K562 (cell line): Measurements from ENCODE around the gene RNF213. TPM values are rescaled to one million over a fixed set of nuclear protein-coding genes. Genes with fewer than 3 reads are reported as not detected.

Experiments
- CREB1 ChIP-seq, 2 experiments: sonication (generic) in 1 of 2; formaldehyde crosslinking in 1 of 2; IDR thresholded peaks; 2 replicates each; pipeline versions ENCODE4 v1.6.1 to v1.8.0; 2012 to 2022; ENCODE audit warnings: inconsistent platforms in 1 of 2, mild to moderate bottlenecking in 1 of 2, missing genetic modification reagents in 1 of 2, moderate library complexity in 1 of 2
- HNRNPLL ChIP-seq: fragments of 200-400 bp; formaldehyde crosslinking; IDR thresholded peaks from 2 replicates; pipeline ENCODE4 v1.6.1; 2017; ENCODE audit warnings: low read length, low read depth, mild to moderate bottlenecking; ENCODE audit not compliant: poor library complexity, severe bottlenecking
- IRF2 ChIP-seq: sonication (generic); formaldehyde crosslinking; IDR thresholded peaks from 2 replicates; pipeline ENCODE4 v1.8.1; 2022; ENCODE audit warnings: mild to moderate bottlenecking, missing genetic modification reagents
- KLF1 ChIP-seq: fragments of 450-650 bp; IDR thresholded peaks from 2 replicates; pipeline ENCODE4 v1.6.1; 2016; ENCODE audit warnings: missing genetic modification characterization, missing compliant biosample characterization
- MEF2A ChIP-seq: IDR thresholded peaks from 2 replicates; pipeline ENCODE4 v1.6.1; 2011; ENCODE audit warnings: low read depth, mild to moderate bottlenecking, low read length, moderate library complexity; ENCODE audit not compliant: control insufficient read depth
- MEF2D ChIP-seq: conservative IDR thresholded peaks from 2 replicates; pipeline ENCODE4 v1.6.1; 2016; ENCODE audit warnings: low read depth, missing genetic modification characterization, missing compliant biosample characterization
- MXI1 ChIP-seq: IDR thresholded peaks from 2 replicates; pipeline ENCODE4 v1.6.1; 2011; ENCODE audit warnings: low read depth, mild to moderate bottlenecking, improper control_type of control experiment, low read length
- POLR2A ChIP-seq: fragments of 450-650 bp; conservative IDR thresholded peaks from 2 replicates; pipeline ENCODE4 v1.6.1; 2016
- PTRF ChIP-seq: fragments of 450-650 bp; IDR thresholded peaks from 2 replicates; pipeline ENCODE4 v1.6.1; 2016; ENCODE audit warnings: mild to moderate bottlenecking, missing genetic modification characterization, missing compliant biosample characterization
- RFX1 ChIP-seq: fragments of 450-650 bp; IDR thresholded peaks from 2 replicates; pipeline ENCODE4 v1.6.1; 2016; ENCODE audit warnings: mild to moderate bottlenecking, moderate library complexity
- SMARCA4 ChIP-seq: fragments of 450-650 bp; IDR thresholded peaks from 2 replicates; pipeline ENCODE4 v1.6.1; 2016
- TBP ChIP-seq: optimal IDR thresholded peaks from 2 replicates; pipeline ENCODE3; 2011; ENCODE audit warnings: low read depth, low read length, improper control_type of control experiment
- polyA plus RNA-seq, 8 experiments: library from polyadenylated mRNA; depleted of rRNA in 4 of 8; stranded (reverse) in 5 of 8; unstranded in 3 of 8; fragments of >200 nt; fragmentation: Nextera tagmentation in 2 of 8; fragmentation: Illumina TruSeq in 1 of 8; extraction: Ambion mirVana in 2 of 8; extraction: Trizol in 1 of 8; gene quantifications; 2 replicates each; pipeline versions ENCODE4 v1.2.1 to v1.2.3, GENCODE V29; 2011 to 2014; ENCODE audit warnings: inconsistent platforms in 1 of 8, missing spikeins in 1 of 8
- total RNA-seq, 7 experiments: library from RNA; depleted of rRNA in 6 of 7; stranded (reverse); fragments of >200 nt in 6 of 7; fragmentation: Illumina TruSeq in 2 of 7; extraction: Trizol in 2 of 7; gene quantifications; 2 replicates each; pipeline versions ENCODE4 v1.2.1 to v1.2.3, GENCODE V29; 2011 to 2021; ENCODE audit warnings: low replicate concordance in 1 of 7
- TF ChIP-seq, protein P1 (sequence below), 2 experiments: fragments of 450-650 bp in 1 of 2; sonication (generic) in 1 of 2; formaldehyde crosslinking in 1 of 2; IDR thresholded peaks in 1 of 2; conservative IDR thresholded peaks in 1 of 2; 2 replicates each; pipeline versions ENCODE4 v1.6.1 to v1.8.1; 2016 to 2023; ENCODE audit warnings: mild to moderate bottlenecking in 2 of 2, moderate library complexity in 2 of 2, inconsistent platforms in 1 of 2, missing genetic modification reagents in 1 of 2
- TF ChIP-seq, protein P2 (sequence below): fragments of 450-650 bp; IDR thresholded peaks from 2 replicates; pipeline ENCODE4 v1.6.1; 2016
- TF ChIP-seq, protein P3 (sequence below): fragments of 450-650 bp; conservative IDR thresholded peaks from 2 replicates; pipeline ENCODE4 v1.6.1; 2016; ENCODE audit warnings: missing genetic modification characterization, low read depth, mild to moderate bottlenecking, missing compliant biosample characterization, moderate library complexity
- TF ChIP-seq, protein P4 (sequence below): sonication (generic); formaldehyde crosslinking; IDR thresholded peaks from 2 replicates; pipeline ENCODE4 v1.8.0; 2022; ENCODE audit warnings: mild to moderate bottlenecking, missing genetic modification reagents
- TF ChIP-seq, protein P5 (sequence below): sonication (generic); formaldehyde crosslinking; IDR thresholded peaks from 2 replicates; pipeline ENCODE4 v1.8.0; 2022; ENCODE audit warnings: missing genetic modification reagents, mild to moderate bottlenecking, borderline replicate concordance

RNF213 gene
- total and polyA plus RNA-seq, 9 of the 15 experiments (the other 6 are each of a cell fraction or from before 2014, with no cell fraction given), result 5.3 to 33.6 (median 17.9) TPM

DNA sequence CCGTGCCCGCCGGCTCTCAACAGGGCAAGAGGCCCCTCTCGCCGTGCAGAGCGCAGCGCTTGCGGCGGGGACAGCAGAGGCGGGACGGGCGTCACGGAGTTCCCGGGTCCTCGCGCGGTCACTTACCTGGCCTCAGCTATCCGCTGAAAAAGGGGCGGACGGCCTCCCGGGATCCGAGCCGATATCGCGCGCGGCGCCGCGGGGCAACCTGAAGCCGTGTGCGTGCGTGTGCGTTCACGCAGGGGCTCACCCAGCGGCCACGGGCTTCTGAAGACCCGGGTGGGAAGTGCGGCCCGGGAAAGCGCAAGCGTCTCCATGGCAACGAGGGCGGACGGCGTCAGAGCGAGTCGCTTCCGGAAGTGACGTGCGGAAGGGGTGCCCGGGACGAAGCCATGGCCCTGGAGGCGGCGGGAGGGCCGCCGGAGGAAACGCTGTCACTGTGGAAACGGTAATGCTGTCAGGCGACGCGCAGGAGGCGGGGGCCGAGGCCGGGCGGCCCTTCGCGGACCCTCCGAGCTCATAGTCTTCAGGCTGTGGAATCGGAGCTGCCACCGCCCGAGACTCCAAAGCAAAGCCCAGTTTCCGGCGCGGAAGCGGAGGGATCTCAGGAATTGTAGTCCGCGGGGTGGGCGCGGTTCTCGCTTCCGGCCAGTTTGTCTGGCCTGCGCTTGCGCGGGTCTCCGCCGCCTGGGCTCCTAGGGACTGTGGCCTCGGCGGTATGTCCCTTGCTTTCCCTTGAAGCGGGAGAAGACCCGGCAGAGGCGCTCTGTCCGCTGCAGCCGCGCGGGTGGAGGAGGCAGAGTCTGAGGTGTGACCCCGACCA lies 154.4 kb downstream of the RNF213 start, which contains the start of gene ENDOV (continued):
- TF ChIP-seq RFX1 (peak; percentile 99), KLF1 (tag) (peak; percentile 94), IRF2 (CRISPR knock-in tag) (no peak), CREB1 (IDR thresholded peaks at IDR 0.05) (peak; percentile 95), CREB1 (CRISPR knock-in tag; IDR thresholded peaks at IDR 0.05) (peak; percentile 97), TBP (peak; percentile 46), PTRF (tag) (no peak), POLR2A (peak; percentile 84), HNRNPLL (peak; percentile 71), MEF2D (no peak), SMARCA4 (no peak), MEF2A (no peak), MXI1 (peak; percentile 84)
- TF ChIP-seq, protein P1, sequence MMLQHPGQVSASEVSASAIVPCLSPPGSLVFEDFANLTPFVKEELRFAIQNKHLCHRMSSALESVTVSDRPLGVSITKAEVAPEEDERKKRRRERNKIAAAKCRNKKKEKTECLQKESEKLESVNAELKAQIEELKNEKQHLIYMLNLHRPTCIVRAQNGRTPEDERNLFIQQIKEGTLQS (IDR thresholded peaks at IDR 0.05), result peak; percentile 42; the same call in 1 of the 2 replicates
- TF ChIP-seq, protein P1 (CRISPR knock-in tag; conservative IDR thresholded peaks at IDR 0.05), result no peak
- TF ChIP-seq, protein P2, sequence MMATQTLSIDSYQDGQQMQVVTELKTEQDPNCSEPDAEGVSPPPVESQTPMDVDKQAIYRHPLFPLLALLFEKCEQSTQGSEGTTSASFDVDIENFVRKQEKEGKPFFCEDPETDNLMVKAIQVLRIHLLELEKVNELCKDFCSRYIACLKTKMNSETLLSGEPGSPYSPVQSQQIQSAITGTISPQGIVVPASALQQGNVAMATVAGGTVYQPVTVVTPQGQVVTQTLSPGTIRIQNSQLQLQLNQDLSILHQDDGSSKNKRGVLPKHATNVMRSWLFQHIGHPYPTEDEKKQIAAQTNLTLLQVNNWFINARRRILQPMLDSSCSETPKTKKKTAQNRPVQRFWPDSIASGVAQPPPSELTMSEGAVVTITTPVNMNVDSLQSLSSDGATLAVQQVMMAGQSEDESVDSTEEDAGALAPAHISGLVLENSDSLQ, result peak; percentile 47; the same call in 1 of the 2 replicates
- TF ChIP-seq, protein P3, sequence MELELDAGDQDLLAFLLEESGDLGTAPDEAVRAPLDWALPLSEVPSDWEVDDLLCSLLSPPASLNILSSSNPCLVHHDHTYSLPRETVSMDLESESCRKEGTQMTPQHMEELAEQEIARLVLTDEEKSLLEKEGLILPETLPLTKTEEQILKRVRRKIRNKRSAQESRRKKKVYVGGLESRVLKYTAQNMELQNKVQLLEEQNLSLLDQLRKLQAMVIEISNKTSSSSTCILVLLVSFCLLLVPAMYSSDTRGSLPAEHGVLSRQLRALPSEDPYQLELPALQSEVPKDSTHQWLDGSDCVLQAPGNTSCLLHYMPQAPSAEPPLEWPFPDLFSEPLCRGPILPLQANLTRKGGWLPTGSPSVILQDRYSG (tag), result peak; percentile 82
- TF ChIP-seq, protein P4, sequence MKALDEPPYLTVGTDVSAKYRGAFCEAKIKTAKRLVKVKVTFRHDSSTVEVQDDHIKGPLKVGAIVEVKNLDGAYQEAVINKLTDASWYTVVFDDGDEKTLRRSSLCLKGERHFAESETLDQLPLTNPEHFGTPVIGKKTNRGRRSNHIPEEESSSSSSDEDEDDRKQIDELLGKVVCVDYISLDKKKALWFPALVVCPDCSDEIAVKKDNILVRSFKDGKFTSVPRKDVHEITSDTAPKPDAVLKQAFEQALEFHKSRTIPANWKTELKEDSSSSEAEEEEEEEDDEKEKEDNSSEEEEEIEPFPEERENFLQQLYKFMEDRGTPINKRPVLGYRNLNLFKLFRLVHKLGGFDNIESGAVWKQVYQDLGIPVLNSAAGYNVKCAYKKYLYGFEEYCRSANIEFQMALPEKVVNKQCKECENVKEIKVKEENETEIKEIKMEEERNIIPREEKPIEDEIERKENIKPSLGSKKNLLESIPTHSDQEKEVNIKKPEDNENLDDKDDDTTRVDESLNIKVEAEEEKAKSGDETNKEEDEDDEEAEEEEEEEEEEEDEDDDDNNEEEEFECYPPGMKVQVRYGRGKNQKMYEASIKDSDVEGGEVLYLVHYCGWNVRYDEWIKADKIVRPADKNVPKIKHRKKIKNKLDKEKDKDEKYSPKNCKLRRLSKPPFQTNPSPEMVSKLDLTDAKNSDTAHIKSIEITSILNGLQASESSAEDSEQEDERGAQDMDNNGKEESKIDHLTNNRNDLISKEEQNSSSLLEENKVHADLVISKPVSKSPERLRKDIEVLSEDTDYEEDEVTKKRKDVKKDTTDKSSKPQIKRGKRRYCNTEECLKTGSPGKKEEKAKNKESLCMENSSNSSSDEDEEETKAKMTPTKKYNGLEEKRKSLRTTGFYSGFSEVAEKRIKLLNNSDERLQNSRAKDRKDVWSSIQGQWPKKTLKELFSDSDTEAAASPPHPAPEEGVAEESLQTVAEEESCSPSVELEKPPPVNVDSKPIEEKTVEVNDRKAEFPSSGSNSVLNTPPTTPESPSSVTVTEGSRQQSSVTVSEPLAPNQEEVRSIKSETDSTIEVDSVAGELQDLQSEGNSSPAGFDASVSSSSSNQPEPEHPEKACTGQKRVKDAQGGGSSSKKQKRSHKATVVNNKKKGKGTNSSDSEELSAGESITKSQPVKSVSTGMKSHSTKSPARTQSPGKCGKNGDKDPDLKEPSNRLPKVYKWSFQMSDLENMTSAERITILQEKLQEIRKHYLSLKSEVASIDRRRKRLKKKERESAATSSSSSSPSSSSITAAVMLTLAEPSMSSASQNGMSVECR (CRISPR knock-in tag), result peak; percentile 96
- TF ChIP-seq, protein P5, sequence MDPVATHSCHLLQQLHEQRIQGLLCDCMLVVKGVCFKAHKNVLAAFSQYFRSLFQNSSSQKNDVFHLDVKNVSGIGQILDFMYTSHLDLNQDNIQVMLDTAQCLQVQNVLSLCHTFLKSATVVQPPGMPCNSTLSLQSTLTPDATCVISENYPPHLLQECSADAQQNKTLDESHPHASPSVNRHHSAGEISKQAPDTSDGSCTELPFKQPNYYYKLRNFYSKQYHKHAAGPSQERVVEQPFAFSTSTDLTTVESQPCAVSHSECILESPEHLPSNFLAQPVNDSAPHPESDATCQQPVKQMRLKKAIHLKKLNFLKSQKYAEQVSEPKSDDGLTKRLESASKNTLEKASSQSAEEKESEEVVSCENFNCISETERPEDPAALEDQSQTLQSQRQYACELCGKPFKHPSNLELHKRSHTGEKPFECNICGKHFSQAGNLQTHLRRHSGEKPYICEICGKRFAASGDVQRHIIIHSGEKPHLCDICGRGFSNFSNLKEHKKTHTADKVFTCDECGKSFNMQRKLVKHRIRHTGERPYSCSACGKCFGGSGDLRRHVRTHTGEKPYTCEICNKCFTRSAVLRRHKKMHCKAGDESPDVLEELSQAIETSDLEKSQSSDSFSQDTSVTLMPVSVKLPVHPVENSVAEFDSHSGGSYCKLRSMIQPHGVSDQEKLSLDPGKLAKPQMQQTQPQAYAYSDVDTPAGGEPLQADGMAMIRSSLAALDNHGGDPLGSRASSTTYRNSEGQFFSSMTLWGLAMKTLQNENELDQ, result 0 out of 2 replicates have a peak, but pooled peaks have one; percentile 35
